PFSK-1 (cell line): Measurements from ENCODE around the gene AVPI1.

Source experiments
- POLR2AphosphoS5 ChIP-seq: IDR thresholded peaks from 2 replicates; pipeline ENCODE4 v1.6.1; 2012; ENCODE audit warnings: low read depth, mild to moderate bottlenecking, control low read depth, low read length, moderate library complexity
- REST ChIP-seq, 2 experiments: IDR thresholded peaks; 2 replicates each; pipeline versions ENCODE4 v1.6.1 to v1.8.0; 2011 to 2012; ENCODE audit warnings: low read depth in 2 of 2, low read length in 2 of 2, control low read depth in 1 of 2, inconsistent platforms in 1 of 2, mild to moderate bottlenecking in 1 of 2, moderate library complexity in 1 of 2; ENCODE audit not compliant: insufficient read depth in 1 of 2
- SIN3A ChIP-seq: IDR thresholded peaks from 2 replicates; pipeline ENCODE4 v1.6.1; 2012; ENCODE audit warnings: mild to moderate bottlenecking, low read length, moderate library complexity, borderline replicate concordance; ENCODE audit not compliant: insufficient read depth
- TAF1 ChIP-seq: IDR thresholded peaks from 2 replicates; pipeline ENCODE4 v1.6.1; 2012; ENCODE audit warnings: low read length, control low read depth, borderline replicate concordance; ENCODE audit not compliant: insufficient read depth

GRCh38 chr10:97640868-97641811 is 45.9 kb downstream of the AVPI1 start:
- TF ChIP-seq REST (IDR thresholded peaks at IDR 0.05; ENCODE audit: insufficient read depth in 1 of 2, low read depth in 2 of 2, low read length in 2 of 2) (0 out of 4 replicates have a peak, but pooled peaks of 1 of the 2 experiments have one; percentile 29), POLR2AphosphoS5 (no peak), SIN3A (no peak), TAF1 (no peak; the same call in 1 of the 2 replicates)
